ENCODE measurements around the gene CCDC171. TPM values are rescaled to one million over a fixed set of nuclear protein-coding genes. Genes with fewer than 3 reads are reported as not detected.

The CCDC171 gene
- total RNA-seq, 1 experiment from 2014 or later: 2.6 TPM

- Histone ChIP-seq H3K9me3 (ENCODE audit: control insufficient read depth in 1 of 2, insufficient read depth in 1 of 2, low read depth in 1 of 2, low read length in 2 of 2) (no peaks in the 10 kb centered on the region), H4K20me1 (ENCODE audit: insufficient read depth) (no peaks in the 10 kb centered on the region), H3K4me2 (ENCODE audit: low read length) (no peak overlapping the region), H3K27ac (ENCODE audit: low read depth, low read length) (no peak overlapping the region), H3K9ac (ENCODE audit: low read length) (no peak overlapping the region), H3K36me3 (ENCODE audit: control insufficient read depth in 1 of 2, insufficient read depth in 2 of 2, low read length in 2 of 2) (no peaks in the 10 kb centered on the region), H3K4me1 (ENCODE audit: control insufficient read depth in 1 of 2, insufficient read depth in 2 of 2, low read length in 2 of 2) (peaks cover 0 to 13% of the 10 kb centered on the region in 2 experiments; a peak in 1 of 4 replicates), H3K9me2 (ENCODE audit: insufficient read depth) (no peaks in the 10 kb centered on the region), H2AFZ (ENCODE audit: low read depth, low read length, poor library complexity, severe bottlenecking) (no peak overlapping the region), H3K79me2 (ENCODE audit: insufficient read depth, low read length) (no peaks in the 10 kb centered on the region), H3K4me3 (replicated peaks in 1 of 2; ENCODE audit: low read depth in 1 of 2, low read length in 2 of 2) (no peak overlapping the region), H3K27me3 (ENCODE audit: insufficient read depth, low read length) (no peaks in the 10 kb centered on the region)
- CTCF ChIA-PET: no interaction called here
- ATAC-seq (no peak), DNase-seq (ENCODE audit: low read depth, low spot score) (no peak)
- no TSS peak for BruUV-seq (replicated peaks)
- POLR2A ChIA-PET: no interaction called here
- RAD21 ChIA-PET (ENCODE audit: low non-redundant PET in 1 of 2, low total read pairs in 2 of 2, uncharacterized antibody in 2 of 2, unreplicated experiment in 2 of 2): no interaction called here
- intact Hi-C loops (cut with micrococcal nuclease): no loop called here
- TF ChIP-seq EGR1 (IDR thresholded peaks at IDR 0.05; ENCODE audit: low read depth) (no peak), FOSL1 (IDR thresholded peaks at IDR 0.05; ENCODE audit: low read depth) (no peak), YY1 (IDR thresholded peaks at IDR 0.05; ENCODE audit: extremely low read depth, insufficient replicate concordance, low read depth, low read length) (no peak), SRF (IDR thresholded peaks at IDR 0.05; ENCODE audit: low read depth) (no peak)
Observed at GRCh38 chr9:15736569-15736968, 183.7 kb downstream of the CCDC171 start.

- peaks cover 0 to 13% of the 10 kb centered on the region in 2 experiments; a peak in 1 of 4 replicates for H3K4me1 ChIP-seq (ENCODE audit: control insufficient read depth in 1 of 2, insufficient read depth in 2 of 2, low read length in 2 of 2)
- H2AFZ ChIP-seq (ENCODE audit: low read depth, low read length, poor library complexity, severe bottlenecking): no peak overlapping the region
- RAD21 ChIA-PET (ENCODE audit: low non-redundant PET in 1 of 2, low total read pairs in 2 of 2, uncharacterized antibody in 2 of 2, unreplicated experiment in 2 of 2): no interaction called here
- no peak for ATAC-seq
- no peak overlapping the region for H3K9ac ChIP-seq (ENCODE audit: low read length)
- H3K27ac ChIP-seq (ENCODE audit: low read depth, low read length): no peak overlapping the region
- H4K20me1 ChIP-seq (ENCODE audit: insufficient read depth): no peaks in the 10 kb centered on the region
- H3K9me2 ChIP-seq (ENCODE audit: insufficient read depth): no peaks in the 10 kb centered on the region
- no peaks in the 10 kb centered on the region for H3K27me3 ChIP-seq (ENCODE audit: insufficient read depth, low read length)
- intact Hi-C loops (cut with micrococcal nuclease): no loop called here
- POLR2A ChIA-PET: no interaction called here
- H3K4me3 ChIP-seq (replicated peaks in 1 of 2; ENCODE audit: low read depth in 1 of 2, low read length in 2 of 2): no peak overlapping the region
- no peak for TF ChIP-seq FOSL1 (IDR thresholded peaks at IDR 0.05; ENCODE audit: low read depth)
- no peaks in the 10 kb centered on the region for H3K79me2 ChIP-seq (ENCODE audit: insufficient read depth, low read length)
- no peaks in the 10 kb centered on the region for H3K36me3 ChIP-seq (ENCODE audit: control insufficient read depth in 1 of 2, insufficient read depth in 2 of 2, low read length in 2 of 2)
- H3K9me3 ChIP-seq (ENCODE audit: control insufficient read depth in 1 of 2, insufficient read depth in 1 of 2, low read depth in 1 of 2, low read length in 2 of 2): no peaks in the 10 kb centered on the region
- CTCF ChIA-PET: no interaction called here
- DNase-seq (ENCODE audit: low read depth, low spot score): no peak
- no peak overlapping the region for H3K4me2 ChIP-seq (ENCODE audit: low read length)
- BruUV-seq (replicated peaks): no TSS peak
Observed at GRCh38 chr9:15738011-15738410, 185.2 kb downstream of the CCDC171 start.
